K562 (cell line): ENCODE results near the gene SNX14. TPM values are rescaled to one million over a fixed set of nuclear protein-coding genes. Genes with fewer than 3 reads are reported as not detected.

Source experiments
- CBX1 ChIP-seq: sonication (generic); IDR thresholded peaks from 2 replicates; pipeline ENCODE4 v1.6.1; 2016; ENCODE audit warnings: antibody characterized with exemption, low read depth, mild to moderate bottlenecking
- KLF6 ChIP-seq: fragments of 250-450 bp; sonication (Bioruptor Pico); IDR thresholded peaks from 2 replicates; pipeline ENCODE4 v1.4.0; 2020; ENCODE audit warnings: mild to moderate bottlenecking, moderate library complexity, borderline replicate concordance
- LEF1 ChIP-seq: fragments of 450-650 bp; IDR thresholded peaks from 2 replicates; pipeline ENCODE4 v1.6.1; 2016; ENCODE audit warnings: mild to moderate bottlenecking
- NR3C1 ChIP-seq: sonication (generic); formaldehyde crosslinking; IDR thresholded peaks from 2 replicates; pipeline ENCODE4 v1.8.1; 2022; ENCODE audit warnings: missing genetic modification reagents
- PRPF4 ChIP-seq: fragments of 200-400 bp; formaldehyde crosslinking; IDR thresholded peaks from one replicate; pipeline ENCODE4 v1.6.1; 2017; ENCODE audit warnings: low read length, low read depth, mild to moderate bottlenecking; ENCODE audit not compliant: insufficient read depth, poor library complexity, severe bottlenecking
- SMARCC2 ChIP-seq: fragments of 450-650 bp; IDR thresholded peaks from 2 replicates; pipeline ENCODE4 v1.6.1; 2017; ENCODE audit warnings: antibody characterized with exemption, moderate library complexity, mild to moderate bottlenecking, low read depth
- SRSF9 ChIP-seq: fragments of 200-400 bp; formaldehyde crosslinking; IDR thresholded peaks from 2 replicates; pipeline ENCODE4 v1.6.1; 2017; ENCODE audit warnings: low read depth, low read length, borderline replicate concordance
- VEZF1 ChIP-seq: fragments of 200-800 bp; sonication (Bioruptor generic); IDR thresholded peaks from 2 replicates; pipeline ENCODE4 v1.6.1; 2017; ENCODE audit warnings: missing genetic modification characterization, missing compliant biosample characterization
- ZBTB26 ChIP-seq: fragments of 450-650 bp; formaldehyde crosslinking; IDR thresholded peaks from 2 replicates; pipeline ENCODE4 v1.4.0; 2022; ENCODE audit warnings: missing genetic modification characterization
- ZFP1 ChIP-seq: fragments of 450-650 bp; formaldehyde crosslinking; IDR thresholded peaks from 2 replicates; pipeline ENCODE4 v1.4.0; 2020; ENCODE audit warnings: mild to moderate bottlenecking, mixed read lengths
- ZNF143 ChIP-seq: sonication (generic); formaldehyde crosslinking; IDR thresholded peaks from 2 replicates; pipeline ENCODE4 v1.9.0; 2022; ENCODE audit warnings: mild to moderate bottlenecking, missing genetic modification reagents
- ZNF197 ChIP-seq: fragments of 200-800 bp; sonication (Bioruptor generic); IDR thresholded peaks from 2 replicates; pipeline ENCODE4 v1.6.1; 2016; ENCODE audit warnings: low read depth, missing genetic modification characterization, missing compliant biosample characterization
- ZNF407 ChIP-seq: fragments of 450-650 bp; IDR thresholded peaks from 2 replicates; pipeline ENCODE4 v1.6.1; 2016; ENCODE audit warnings: low read depth
- polyA plus RNA-seq, 8 experiments: library from polyadenylated mRNA; depleted of rRNA in 4 of 8; stranded (reverse) in 5 of 8; unstranded in 3 of 8; fragments of >200 nt; fragmentation: Nextera tagmentation in 2 of 8; fragmentation: Illumina TruSeq in 1 of 8; extraction: Ambion mirVana in 2 of 8; extraction: Trizol in 1 of 8; gene quantifications; 2 replicates each; pipeline versions ENCODE4 v1.2.1 to v1.2.3, GENCODE V29; 2011 to 2014; ENCODE audit warnings: inconsistent platforms in 1 of 8, missing spikeins in 1 of 8
- total RNA-seq, 7 experiments: library from RNA; depleted of rRNA in 6 of 7; stranded (reverse); fragments of >200 nt in 6 of 7; fragmentation: Illumina TruSeq in 2 of 7; extraction: Trizol in 2 of 7; gene quantifications; 2 replicates each; pipeline versions ENCODE4 v1.2.1 to v1.2.3, GENCODE V29; 2011 to 2021; ENCODE audit warnings: low replicate concordance in 1 of 7
- TF ChIP-seq, protein P1 (sequence below), 2 experiments: IDR thresholded peaks; 2 replicates each; pipeline ENCODE4 v1.6.1; 2011; ENCODE audit warnings: borderline replicate concordance in 1 of 2, control low read depth in 1 of 2, low read depth in 1 of 2, low read length in 1 of 2, mild to moderate bottlenecking in 1 of 2, mixed read lengths in 1 of 2, moderate library complexity in 1 of 2; ENCODE audit not compliant: insufficient read depth in 1 of 2, insufficient read length in 1 of 2, poor library complexity in 1 of 2, severe bottlenecking in 1 of 2; ENCODE audit errors: extremely low read depth in 1 of 2

The SNX14 gene
- total and polyA plus RNA-seq, 9 of the 15 experiments (the other 6 are each of a cell fraction or from before 2014, with no cell fraction given) = 46.5 to 140 (median 71.2) TPM

- TF ChIP-seq VEZF1 (CRISPR knock-in tag) (peak; percentile 94), ZFP1 (CRISPR knock-in tag) (no peak), SMARCC2 (no peak), LEF1 (peak; percentile 56; the same call in 1 of the 2 replicates), ZNF143 (CRISPR knock-in tag) (no peak), ZNF407 (peak; percentile 75), SRSF9 (no peak), CBX1 (no peak), ZBTB26 (peak; percentile 84), ZNF197 (no peak), NR3C1 (CRISPR knock-in tag) (0 out of 2 replicates have a peak, but pooled peaks have one; percentile 65), PRPF4 (peak; percentile 33), KLF6 (CRISPR knock-in tag) (peak; percentile 9; the same call in 1 of the 2 replicates)
- TF ChIP-seq, protein P1, sequence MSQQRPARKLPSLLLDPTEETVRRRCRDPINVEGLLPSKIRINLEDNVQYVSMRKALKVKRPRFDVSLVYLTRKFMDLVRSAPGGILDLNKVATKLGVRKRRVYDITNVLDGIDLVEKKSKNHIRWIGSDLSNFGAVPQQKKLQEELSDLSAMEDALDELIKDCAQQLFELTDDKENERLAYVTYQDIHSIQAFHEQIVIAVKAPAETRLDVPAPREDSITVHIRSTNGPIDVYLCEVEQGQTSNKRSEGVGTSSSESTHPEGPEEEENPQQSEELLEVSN (IDR thresholded peaks at IDR 0.05; ENCODE audit: borderline replicate concordance in 1 of 2, extremely low read depth in 1 of 2, insufficient read depth in 1 of 2, insufficient read length in 1 of 2, low read depth in 1 of 2, low read length in 1 of 2, poor library complexity in 1 of 2, severe bottlenecking in 1 of 2) = peak in 1 of 2 experiments; percentile 38
These were observed 49.3 kb upstream of the SNX14 start, which contains the start of gene SYNCRIP (continued) for GRCh38 chr6:85642774-85643536.
